ENCODE results near the gene CYP4A22.
"Not testable (repeated sequence)": the region's sequence is repeated elsewhere in the genome, so short reads cannot be mapped to it uniquely, and the experiment has no call there.

CYP4A22 gene

GRCh38 chr1:47137198-47137597, at the start of gene CYP4A22:
Gene CYP4A22 (plus strand): TSS chr1:47137441. CDS start chr1:47137486, 45 bp downstream.
- DNase-seq = no peak

- DNase-seq = not testable (repeated sequence)
Observed at GRCh38 chr1:47089356-47089755, 47.9 kb upstream of the CYP4A22 start.

- not testable (repeated sequence) for DNase-seq
Observed at GRCh38 chr1:47091476-47091875, 45.8 kb upstream of the CYP4A22 start.

- no peak for DNase-seq
Observed at GRCh38 chr1:47104816-47105215, 32.4 kb upstream of the CYP4A22 start.

- no peak for DNase-seq
Observed at GRCh38 chr1:47106792-47107191, 30.4 kb upstream of the CYP4A22 start.

- DNase-seq = not testable (repeated sequence)
Observed at GRCh38 chr1:47107851-47108574, 29.2 kb upstream of the CYP4A22 start.

GRCh38 chr1:47109482-47109881, 27.8 kb upstream of the CYP4A22 start:
- DNase-seq = not testable (repeated sequence)

- DNase-seq = no peak
Observed at GRCh38 chr1:47113178-47113577, 24.1 kb upstream of the CYP4A22 start.

- DNase-seq = not testable (repeated sequence)
Observed at GRCh38 chr1:47121039-47121438, 16.2 kb upstream of the CYP4A22 start.

GRCh38 chr1:47124834-47125233, 12.4 kb upstream of the CYP4A22 start:
- DNase-seq = not testable (repeated sequence)

GRCh38 chr1:47126997-47127396, 10.2 kb upstream of the CYP4A22 start:
- DNase-seq = not testable (repeated sequence)

- no peak for DNase-seq
Observed at GRCh38 chr1:47128221-47128620, 9.0 kb upstream of the CYP4A22 start.

- not testable (repeated sequence) for DNase-seq
Observed at GRCh38 chr1:47128854-47129253, 8.4 kb upstream of the CYP4A22 start.

- not testable (repeated sequence) for DNase-seq
Observed at GRCh38 chr1:47129489-47130230, 7.6 kb upstream of the CYP4A22 start.

- not testable (repeated sequence) for DNase-seq
Observed at GRCh38 chr1:47132665-47133064, 4.6 kb upstream of the CYP4A22 start.

- no peak for DNase-seq
Observed at GRCh38 chr1:47137925-47138615, 829 bp downstream of the CYP4A22 start.

- not testable (repeated sequence) for DNase-seq
Observed at GRCh38 chr1:47140358-47140757, 3.1 kb downstream of the CYP4A22 start.

GRCh38 chr1:47143654-47144053, 6.4 kb downstream of the CYP4A22 start:
- DNase-seq = not testable (repeated sequence)

GRCh38 chr1:47146495-47146894, 9.3 kb downstream of the CYP4A22 start:
- DNase-seq = not testable (repeated sequence)

GRCh38 chr1:47147047-47147785, 10.0 kb downstream of the CYP4A22 start:
- DNase-seq = no peak

- not testable (repeated sequence) for DNase-seq
Observed at GRCh38 chr1:47149162-47149561, 11.9 kb downstream of the CYP4A22 start.

GRCh38 chr1:47156457-47156856, 19.2 kb downstream of the CYP4A22 start:
- not testable (repeated sequence) for DNase-seq

- not testable (repeated sequence) for DNase-seq
Observed at GRCh38 chr1:47157957-47158356, 20.7 kb downstream of the CYP4A22 start.

Measured in NCI-H526 treated with DMSO at 0.1 percent for 48 hours (cell line).